NCI-H345 treated with DMSO at 0.1 percent for 48 hours (cell line): Measurements from ENCODE around the gene LARP7.
"Not testable (repeated sequence)": the region's sequence is repeated elsewhere in the genome, so short reads cannot be mapped to it uniquely, and the experiment has no call there.

Experiments
- DNase-seq: peaks from one replicate; lab custom pipeline; 2025; ENCODE audit not compliant: unreplicated experiment; lab: John Stamatoyannopoulos, UW

Gene LARP7

DNA sequence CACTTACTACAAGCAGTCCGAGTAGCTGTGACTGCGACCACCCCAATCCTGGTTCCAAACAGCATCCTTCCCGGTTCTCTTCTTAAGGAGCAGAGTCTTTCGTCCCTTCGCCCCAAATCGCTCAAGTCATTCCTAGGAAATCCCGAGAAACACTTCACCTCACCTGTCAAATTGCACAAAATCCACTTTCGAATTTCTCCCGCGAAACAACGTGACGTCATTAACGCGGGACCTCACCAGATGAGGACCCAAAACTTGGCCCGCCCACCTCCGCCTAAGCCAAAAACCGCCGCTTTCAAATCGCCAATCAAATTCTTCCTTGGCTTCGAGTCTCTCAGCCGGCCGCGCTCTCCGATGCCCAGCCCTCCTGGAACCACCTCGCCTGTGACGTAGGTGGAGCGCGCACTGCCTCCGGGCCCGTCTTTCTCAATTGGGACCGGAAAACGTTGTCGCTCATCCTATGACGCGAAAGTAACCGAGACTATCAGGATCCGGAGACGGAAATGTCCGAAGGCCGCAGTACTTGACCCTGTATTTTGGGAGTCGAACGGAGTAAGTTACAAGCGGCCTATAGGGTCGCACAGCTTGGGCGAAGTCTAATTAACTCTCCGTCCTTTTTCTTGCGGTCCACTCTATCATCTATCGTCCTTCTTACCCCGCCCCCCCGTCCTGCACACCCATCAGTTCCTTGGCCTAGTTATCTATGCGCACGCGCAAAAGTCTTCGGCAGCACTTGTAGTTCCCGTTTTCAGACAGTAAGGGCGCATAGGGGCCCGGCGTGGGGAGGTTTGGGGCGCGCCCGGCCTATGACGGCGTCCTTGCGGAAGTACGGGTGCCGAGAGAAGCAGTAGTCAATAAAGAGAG lies at the start of gene LARP7, which contains the start of gene ZGRF1:
Gene LARP7, plus strand, starts transcription at position 456 of the 864 bp plus-strand sequence. CDS start 7,527 bp downstream, outside the sequence.
Gene ZGRF1, minus strand, starts transcription at position 222 of the 864 bp plus-strand sequence. CDS start 3,733 bp downstream, outside the sequence.
- DNase-seq: peak; percentile 88

DNA sequence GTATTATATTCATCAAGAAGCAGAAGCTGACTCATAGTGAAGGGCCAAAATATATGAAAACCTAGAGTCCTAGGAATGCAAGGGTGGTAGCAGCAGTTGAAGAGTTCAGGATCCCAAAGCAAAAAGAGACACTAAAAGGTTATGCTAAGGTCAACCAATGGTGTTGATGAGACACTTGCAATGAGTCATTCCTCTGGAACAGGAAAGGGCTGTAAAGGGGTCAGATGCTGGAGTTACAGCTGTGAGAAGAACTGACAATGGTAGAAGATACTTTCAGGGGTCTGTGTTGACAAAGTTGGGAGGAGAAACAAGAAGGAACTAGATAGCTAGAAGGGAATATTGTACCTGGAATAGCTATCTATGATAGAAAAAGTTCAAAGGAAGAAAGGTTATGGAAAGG lies 47.7 kb upstream of the LARP7 start:
- no peak for DNase-seq

DNA sequence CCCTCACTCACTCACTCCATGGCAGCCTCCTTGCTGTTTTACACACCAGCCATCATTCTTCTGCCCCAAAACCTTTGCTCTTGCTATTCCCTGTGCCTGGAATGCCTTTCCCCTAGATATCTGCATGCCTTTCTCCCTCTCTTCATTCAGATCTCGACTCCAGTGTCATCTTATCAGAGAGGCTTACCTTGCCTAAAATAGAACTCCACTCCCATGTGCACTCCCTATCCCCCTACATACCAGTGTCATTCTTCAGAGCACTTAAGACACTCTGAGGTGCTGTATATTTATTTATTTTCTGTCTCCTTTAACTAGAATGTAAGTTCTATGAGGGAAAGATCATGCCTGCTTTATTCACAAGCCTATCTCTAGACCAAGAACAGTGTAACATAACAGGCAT lies 45.4 kb upstream of the LARP7 start:
- no peak for DNase-seq

DNA sequence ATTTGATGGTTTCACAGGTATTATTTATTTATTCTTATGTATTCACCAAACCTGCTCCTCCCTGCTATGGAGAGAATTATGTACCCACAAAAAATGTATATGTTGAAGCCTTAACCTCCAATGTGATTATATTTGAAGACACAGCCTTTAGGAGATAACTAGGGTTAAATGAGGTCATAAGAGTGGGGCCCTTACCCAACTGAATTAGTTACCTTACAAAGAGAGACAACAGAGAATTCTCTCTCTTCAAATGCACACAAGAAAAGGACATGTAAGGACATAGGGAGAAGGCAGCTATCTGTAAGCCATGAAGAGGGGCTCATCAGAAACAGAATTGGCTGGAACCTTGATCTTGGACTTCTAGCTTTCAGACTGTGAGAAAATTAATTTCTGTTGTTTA lies 44.2 kb upstream of the LARP7 start:
- no peak for DNase-seq

DNA sequence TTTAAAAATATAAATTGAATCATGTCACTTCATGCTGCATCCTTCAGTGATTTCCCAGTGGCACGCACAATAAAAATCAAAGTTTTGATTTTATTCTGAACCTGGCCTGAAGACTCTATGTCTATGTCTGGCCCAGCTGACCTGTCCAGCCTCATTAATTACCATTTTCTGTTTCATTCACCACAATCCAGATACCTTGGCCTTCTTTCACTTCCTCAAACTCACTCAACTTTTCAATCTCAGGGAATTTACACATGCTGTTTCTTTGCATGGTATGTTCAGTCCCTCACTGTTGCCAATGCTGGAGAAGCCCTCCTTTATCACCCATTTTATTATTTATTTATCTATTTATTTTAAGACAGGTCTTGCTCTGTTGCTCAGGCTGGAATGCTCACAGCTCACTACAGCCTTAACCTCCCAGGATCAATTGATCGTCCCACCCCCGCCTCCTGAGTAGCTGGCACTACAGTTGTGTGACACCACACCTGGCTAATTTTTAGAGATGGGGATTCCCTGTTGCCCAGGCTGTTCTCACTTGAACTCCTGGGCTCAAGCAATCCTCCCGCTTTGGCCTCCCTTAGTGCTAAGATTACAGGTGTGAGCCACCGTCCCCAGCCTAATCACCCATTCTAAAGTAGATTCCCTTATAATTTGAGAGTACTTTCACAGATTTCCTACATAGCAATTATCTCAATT lies 43.4 kb upstream of the LARP7 start:
- DNase-seq: no peak

DNA sequence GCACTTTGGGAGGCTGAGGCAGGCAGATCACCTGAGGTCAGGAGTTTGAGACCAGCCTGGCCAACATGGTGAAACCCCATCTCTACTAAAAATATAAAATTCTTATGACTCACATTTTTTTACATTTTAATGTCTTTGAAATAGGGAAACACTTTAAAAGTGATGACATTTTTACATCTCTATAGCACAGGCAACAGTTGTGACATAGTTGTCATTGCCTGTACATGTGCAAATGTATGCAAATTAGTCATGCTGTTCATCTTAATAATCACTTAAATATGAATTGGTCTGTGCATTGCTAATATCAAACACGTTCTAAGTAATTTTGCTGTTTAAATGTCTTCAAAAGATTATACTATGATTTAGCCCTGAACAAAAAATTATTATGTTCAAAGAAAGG lies 42.0 kb upstream of the LARP7 start:
- no peak for DNase-seq

DNA sequence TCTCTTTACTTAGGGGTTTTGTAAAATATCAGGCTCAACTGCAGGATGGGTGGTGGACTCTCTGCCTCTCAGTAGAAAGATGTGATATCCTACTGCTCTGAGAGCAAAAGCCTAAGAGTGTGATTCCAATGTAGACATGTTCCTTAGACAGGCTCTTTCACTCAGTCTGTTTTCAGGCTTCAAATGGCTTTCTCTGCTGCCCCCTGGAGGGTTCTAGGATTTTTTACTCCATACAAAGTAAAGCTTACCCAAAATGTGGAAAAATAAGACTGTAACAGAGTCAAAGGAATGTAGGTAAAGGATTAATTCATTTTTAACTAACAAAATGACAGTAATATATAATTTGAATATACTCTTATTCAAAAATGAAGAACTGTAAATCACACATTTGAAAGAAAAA lies 32.4 kb upstream of the LARP7 start:
- no peak for DNase-seq

DNA sequence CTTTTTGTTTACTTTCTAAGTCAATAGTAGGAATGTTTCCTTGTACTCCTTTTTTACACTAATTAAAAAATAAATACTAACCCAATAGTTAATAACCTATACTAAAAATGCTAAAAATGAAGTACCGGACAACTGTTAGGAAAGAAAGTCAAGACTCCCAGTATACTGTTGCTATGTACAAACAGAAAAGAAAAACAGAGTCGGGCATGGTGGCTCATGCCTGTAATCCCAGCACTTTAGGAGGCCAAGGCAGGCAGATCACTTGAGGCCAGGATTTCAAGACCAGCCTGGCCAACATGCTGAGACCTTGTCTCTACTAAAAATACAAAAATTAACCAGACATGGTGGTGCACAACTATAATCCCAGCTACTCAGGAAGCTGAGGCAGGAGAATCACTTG lies 24.1 kb upstream of the LARP7 start:
- not testable (repeated sequence) for DNase-seq

DNA sequence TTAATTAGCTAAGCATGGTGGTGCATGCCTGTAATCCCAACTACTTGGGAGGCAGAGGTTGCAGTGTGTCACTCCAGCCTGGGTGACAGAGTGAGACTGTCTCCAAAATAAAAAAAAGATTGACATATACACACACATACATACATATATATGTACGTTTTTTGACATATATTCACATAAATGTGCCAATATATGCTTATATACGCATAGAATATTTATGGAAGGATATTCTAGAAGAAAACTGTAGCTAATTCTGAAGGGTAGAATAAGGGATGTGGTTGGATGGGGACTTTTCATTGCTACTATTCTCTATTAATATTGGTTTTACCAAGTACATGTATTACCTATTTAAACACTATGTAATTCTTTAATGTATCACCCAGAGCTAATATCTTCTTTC lies 20.0 kb upstream of the LARP7 start:
- DNase-seq: no peak

DNA sequence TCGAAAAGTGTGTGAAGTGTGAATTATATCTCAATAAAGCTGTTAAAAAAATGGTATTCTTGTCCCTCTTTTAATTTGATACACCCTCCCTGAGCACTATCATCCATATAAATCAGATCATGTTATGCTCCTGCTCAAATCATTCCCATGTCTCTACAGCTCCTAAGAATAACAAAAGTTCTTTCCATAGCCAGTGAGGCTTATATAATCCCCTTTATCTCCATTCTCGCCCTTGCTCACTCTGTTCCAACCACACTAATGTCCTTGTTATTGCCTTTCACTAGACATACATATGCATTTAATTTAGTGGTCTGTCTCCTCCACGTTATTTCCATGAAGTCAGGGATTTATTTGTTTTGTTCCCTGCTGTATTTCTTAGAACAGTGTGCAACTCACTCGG lies 10.7 kb upstream of the LARP7 start:
- DNase-seq: no peak

DNA sequence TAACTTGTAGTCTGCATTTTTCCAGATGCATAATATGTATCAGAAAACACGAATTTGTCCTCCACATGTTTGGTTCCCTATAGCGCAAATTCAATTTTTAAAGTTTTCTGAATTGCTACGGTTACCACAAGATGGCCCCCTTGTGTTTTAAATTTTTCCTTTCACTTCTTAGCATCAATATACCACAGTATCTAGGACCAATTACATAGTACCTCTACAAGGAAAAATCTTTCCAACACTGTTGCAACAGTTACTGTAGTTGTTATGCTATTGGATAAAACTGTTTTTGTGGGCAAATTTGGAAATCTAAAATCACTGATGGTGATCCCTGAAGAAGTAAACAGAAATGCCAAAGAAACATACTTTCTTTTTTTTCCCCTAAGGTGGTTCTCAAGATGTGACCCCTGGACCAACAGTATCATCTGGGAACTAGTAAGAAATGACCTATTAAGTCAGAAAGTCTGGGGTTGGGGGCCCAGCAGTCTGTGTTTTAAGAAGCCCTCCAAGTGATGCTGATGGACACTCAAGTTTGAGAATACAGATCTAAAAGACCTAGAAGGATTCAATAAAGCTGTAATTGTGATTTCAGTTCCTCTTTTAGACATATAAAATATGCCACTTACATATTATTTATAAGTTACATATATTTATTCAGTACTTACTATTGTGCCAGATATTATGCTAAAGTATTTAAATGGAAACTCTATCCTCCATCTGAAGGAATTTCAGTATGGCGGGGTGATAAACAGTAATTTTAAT lies 3.3 kb upstream of the LARP7 start:
- DNase-seq: peak; percentile 1

DNA sequence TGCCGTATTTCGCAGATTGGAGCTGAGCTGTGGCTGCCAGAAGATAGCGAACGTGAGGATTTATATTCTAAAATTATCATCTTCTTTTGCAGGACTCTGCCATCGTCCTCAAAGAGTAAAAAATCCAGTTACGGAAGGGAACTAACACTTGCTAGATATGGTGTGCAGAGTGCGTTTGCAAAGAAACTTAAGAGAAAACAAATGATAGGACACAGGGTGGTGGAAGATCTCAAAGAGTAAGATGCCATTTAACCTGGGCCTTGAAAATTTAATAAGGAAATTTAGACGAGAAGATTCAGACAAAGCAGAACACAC lies 566 bp downstream of the LARP7 start:
- DNase-seq: no peak

DNA sequence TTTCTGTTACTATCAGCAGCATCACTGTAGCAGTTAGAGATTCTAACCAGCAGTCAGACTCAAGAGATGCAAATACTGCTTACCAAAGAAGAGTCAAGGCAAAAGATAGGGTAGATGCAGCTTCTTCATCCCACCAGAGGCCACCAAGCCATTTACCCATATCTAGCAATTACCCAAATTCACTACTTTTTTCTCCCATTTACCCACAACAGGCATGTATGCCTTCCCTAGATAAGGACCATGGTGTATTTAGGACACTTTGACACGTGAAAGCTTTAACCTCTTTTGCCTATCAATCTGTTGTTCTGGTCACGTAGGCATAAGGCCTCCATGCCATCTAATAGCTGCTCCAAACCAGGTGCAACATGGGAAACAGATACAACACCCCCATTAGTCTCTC lies 5.6 kb downstream of the LARP7 start:
- no peak for DNase-seq

DNA sequence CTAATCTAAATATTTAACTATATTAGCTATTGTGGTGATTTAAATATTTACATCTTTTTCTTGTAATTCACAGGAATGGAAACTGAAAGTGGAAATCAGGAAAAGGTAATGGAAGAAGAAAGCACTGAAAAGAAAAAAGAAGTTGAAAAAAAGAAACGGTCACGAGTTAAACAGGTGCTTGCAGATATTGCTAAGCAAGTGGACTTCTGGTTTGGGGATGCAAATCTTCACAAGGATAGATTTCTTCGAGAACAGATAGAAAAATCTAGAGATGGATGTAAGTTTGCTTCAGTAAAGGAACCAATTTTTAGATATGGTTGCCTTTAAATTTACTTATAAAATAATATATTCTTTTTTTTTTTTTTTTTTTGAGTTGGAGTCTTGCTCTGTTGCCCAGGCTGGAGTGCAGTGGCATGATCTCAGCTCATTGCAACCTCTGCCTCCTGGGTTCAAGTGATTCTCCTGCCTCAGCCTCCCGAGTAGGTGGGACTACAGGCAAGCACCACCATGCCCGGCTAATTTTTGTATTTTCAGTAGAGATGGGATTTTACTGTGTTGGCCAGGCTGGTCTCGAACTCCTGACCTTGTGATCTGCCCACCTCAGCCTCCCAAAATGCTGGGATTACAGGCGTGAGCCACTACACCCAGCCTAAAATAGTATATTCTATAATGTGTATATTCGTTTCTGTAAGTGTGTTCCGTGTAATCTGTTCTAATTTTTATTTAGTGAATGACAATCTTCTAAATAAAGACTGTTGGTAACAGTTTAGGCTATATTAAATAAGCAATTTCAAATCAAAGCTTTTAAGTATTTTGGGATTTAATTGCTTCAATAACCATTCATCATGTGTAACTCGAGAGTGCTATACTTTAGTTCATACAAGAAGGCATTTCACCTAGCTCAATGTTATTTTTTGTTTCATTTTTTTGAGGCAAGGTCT lies 7.9 kb downstream of the LARP7 start:
- not testable (repeated sequence) for DNase-seq

DNA sequence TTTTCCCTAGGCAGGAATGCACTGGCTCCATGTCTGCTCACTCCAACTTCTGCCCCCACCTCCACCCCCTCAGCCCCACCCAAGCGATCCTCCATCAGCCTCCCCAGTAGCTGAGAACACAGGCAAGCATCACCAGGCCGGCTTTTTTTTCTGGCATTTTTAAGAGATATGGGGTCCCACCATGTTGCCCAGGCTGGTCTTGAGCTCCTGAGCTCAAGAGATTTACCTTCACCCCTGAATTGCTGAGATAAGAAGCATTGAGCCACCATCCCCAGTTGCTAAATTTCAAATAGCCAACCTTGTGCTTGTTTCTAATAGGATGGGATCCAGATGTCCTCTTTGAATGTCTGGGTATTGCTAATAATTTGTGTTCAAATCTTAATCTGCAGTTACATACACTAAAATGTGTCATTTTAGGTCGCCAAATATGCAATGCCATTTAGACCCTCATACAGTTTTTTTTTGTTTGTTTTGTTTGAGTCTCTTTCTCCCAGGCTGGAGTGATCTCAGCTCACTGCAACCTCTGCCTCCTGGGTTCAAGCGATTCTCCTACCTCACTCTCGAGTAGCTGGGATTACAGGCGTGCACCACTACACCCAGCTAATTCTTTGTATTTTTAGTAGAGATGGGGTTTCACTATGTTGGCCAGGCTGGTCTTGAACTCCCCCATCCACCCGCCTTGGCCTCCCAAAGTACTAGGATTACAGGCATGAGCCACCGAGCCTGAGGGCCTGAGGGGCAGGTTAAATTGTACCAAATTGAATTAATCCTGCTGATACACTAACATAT lies 8.8 kb downstream of the LARP7 start:
- DNase-seq: no peak

DNA sequence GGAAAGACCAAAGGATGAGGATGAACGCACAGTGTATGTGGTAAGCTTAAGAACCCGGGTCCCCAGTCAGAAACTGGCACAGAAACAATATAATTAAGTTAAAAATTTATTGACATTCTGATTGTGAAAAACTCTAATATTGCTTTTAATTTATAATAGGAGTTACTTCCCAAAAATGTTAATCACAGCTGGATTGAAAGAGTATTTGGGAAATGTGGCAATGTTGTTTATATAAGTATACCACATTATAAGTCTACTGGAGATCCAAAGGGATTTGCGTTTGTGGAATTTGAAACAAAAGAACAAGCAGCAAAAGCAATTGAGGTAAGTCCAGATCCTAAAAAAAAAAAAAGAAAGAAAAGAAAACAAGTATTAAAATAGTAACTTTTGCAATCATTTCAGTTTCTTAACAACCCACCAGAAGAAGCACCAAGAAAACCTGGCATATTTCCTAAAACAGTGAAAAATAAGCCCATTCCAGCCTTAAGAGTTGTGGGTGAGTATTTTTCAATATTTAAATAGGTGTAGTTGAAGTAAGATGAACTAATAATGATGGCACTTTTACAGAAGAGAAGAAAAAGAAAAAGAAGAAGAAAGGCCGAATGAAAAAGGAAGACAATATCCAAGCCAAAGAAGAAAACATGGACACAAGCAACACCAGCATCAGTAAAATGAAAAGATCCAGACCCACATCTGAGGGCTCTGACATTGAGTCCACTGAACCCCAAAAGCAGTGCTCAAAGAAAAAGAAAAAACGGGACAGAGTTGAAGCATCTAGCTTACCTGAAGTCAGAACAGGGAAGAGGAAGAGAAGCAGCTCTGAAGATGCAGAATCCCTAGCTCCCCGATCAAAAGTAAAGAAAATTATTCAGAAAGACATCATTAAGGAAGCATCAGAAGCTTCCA lies 9.9 kb downstream of the LARP7 start:
- DNase-seq: no peak

DNA sequence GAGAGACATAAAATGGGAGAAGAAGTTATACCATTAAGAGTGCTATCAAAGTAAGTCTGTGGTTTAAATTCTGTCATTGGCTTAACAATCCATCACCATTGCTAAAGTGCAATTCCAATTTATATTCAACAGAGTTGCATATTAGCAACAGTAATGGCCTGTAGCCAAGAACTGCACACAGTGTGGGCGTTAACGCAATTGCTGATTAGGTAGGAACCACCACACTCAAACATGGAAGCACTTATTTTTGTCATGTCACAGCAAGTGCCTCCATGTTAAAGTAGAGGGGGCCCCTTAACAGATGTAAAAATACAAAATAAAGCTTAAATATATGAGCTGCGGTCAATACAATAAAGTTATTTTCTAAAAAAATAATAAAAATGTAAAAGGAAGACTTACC lies 10.8 kb downstream of the LARP7 start:
- DNase-seq: no peak

DNA sequence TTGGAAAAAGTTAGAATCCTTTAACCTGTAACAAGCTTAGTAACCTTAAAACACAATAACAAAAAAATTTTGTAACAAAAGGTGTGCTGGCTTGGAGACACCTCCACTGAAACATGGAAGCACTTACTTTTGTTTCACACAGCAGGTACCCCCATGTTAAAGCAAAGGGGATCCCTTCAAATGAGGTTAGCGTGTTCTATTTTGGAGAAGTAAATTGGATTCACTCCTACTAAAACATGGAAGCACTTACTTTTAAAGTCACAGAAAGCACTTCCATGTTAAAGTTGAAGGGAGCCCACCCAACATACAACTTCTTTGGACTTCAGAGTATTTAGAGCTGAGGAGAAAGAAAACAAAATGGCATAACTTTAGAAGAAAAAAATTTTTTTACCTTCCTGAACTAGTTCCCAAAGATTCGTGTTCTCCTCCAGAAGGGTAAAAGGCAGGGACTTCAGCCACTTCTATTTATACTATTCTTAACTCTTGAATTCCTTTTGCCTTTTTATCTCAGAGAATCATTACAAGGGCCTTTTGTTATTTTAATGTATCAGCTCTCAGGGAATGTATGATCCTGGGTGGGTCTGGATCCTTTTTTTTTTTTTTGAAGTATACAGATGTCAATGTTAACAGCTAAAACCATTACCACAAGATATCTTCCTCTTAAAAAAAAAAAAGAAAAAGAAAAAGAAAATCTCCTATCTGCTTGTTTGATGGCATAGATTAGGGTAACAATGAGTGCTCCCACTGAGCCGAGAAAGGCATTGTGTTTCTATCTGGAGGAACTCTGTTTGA lies 11.5 kb downstream of the LARP7 start:
- no peak for DNase-seq
